Thyroid gland (tissue), 4 donors: ENCODE results near the gene ITPRID2.

Source experiments
- CTCF ChIP-seq, 6 experiments: fragments of 200-600 bp in 3 of 6; fragments of 450-650 bp in 3 of 6; sonication (generic) in 3 of 6; IDR thresholded peaks; one replicate each; pipeline ENCODE4 v1.5.1; 2016 to 2019; ENCODE audit warnings: antibody characterized with exemption in 6 of 6, mild to moderate bottlenecking in 2 of 6, inconsistent platforms in 1 of 6, moderate library complexity in 1 of 6
- POLR2A ChIP-seq, 2 donors: fragments of 450-650 bp; IDR thresholded peaks; one replicate each; pipeline ENCODE4 v1.6.1; 2017; ENCODE audit warnings: antibody characterized with exemption in 2 of 2, mild to moderate bottlenecking in 2 of 2, moderate library complexity in 1 of 2

DNA sequence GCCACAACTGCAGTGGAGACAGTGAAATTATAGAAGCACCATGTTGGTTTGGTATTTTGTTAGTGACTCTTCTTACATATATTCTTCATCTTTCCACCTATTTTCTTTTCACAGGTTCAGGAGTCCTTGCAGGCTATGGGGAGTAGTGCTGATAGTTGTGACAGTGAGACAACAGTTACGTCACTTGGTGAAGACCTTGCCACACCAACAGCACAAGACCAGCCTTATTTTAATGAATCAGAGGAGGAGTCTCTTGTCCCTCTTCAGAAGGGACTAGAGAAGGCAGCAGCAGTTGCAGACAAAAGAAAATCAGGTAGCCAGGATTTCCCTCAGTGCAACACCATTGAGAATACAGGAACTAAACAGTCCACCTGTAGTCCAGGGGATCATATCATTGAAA, 23.6 kb downstream of the ITPRID2 start:
- no peak for TF ChIP-seq CTCF (IDR thresholded peaks at IDR 0.05)
- TF ChIP-seq POLR2A (IDR thresholded peaks at IDR 0.05), result no peak
